ENCODE measurements around the gene UBE2Q1. TPM values are rescaled to one million over a fixed set of nuclear protein-coding genes. Genes with fewer than 3 reads are reported as not detected.

Gene UBE2Q1
- total and polyA plus RNA-seq, 2 experiments from 2014 or later = 15.5 to 33.0 TPM

GRCh38 chr1:154598871-154599635 lies 40.6 kb upstream of the UBE2Q1 start (continued):
- TF ChIP-seq CTCF (conservative IDR thresholded peaks at IDR 0.05; ENCODE audit: low read depth in 2 of 2) (no peak), ZNF114 (CRISPR knock-in tag; IDR thresholded peaks at IDR 0.05) (no peak), STAT1 (IDR thresholded peaks at IDR 0.05; ENCODE audit: unreplicated experiment) (no peak), POLR2AphosphoS5 (IDR thresholded peaks at IDR 0.05; ENCODE audit: low read depth) (no peak)

- H3K4me3 Mint-ChIP-seq = no peak overlapping the region
- Histone ChIP-seq H3K27ac (ENCODE audit: low read depth) (no peak overlapping the region), H3K9me2 (ENCODE audit: insufficient read depth) (no peaks in the 10 kb centered on the region), H3K36me3 (ENCODE audit: insufficient read depth) (peaks cover 76% of the 10 kb centered on the region), H4K20me1 (replicated peaks; ENCODE audit: insufficient read depth) (peaks cover 48% of the 10 kb centered on the region), H3K27me3 (ENCODE audit: insufficient read depth) (no peaks in the 10 kb centered on the region), H2AFZ (no peak overlapping the region), H3K4me1 (ENCODE audit: insufficient read depth) (no peaks in the 10 kb centered on the region), H3K4me3 (no peak overlapping the region), H3K79me2 (replicated peaks; ENCODE audit: insufficient read depth) (peaks cover 22% of the 10 kb centered on the region), H3F3A (replicated peaks; ENCODE audit: low read depth) (no peaks in the 10 kb centered on the region), H3K4me2 (no peak overlapping the region)
- no peak overlapping the region for H3K27ac Mint-ChIP-seq
- DNase-seq (ENCODE audit: low spot score) (no peak), ATAC-seq (no peak)
- no peaks in the 10 kb centered on the region for H3K4me1 Mint-ChIP-seq
- H3K27me3 Mint-ChIP-seq (ENCODE audit: insufficient read depth, low read depth, poor library complexity) = peaks cover 2% of the 10 kb centered on the region
- no peaks in the 10 kb centered on the region for H3K9me3 Mint-ChIP-seq
- H3K36me3 Mint-ChIP-seq (ENCODE audit: low read depth) = peaks cover 88% of the 10 kb centered on the region
- no peak for TF ChIP-seq STAT1 (IDR thresholded peaks at IDR 0.05; ENCODE audit: unreplicated experiment)
- TF ChIP-seq CTCF (conservative IDR thresholded peaks at IDR 0.05; ENCODE audit: low read depth in 2 of 2) = no peak
- no peak for TF ChIP-seq EZH2 (IDR thresholded peaks at IDR 0.05; ENCODE audit: low read depth, unreplicated experiment)
- TF ChIP-seq, protein P1, sequence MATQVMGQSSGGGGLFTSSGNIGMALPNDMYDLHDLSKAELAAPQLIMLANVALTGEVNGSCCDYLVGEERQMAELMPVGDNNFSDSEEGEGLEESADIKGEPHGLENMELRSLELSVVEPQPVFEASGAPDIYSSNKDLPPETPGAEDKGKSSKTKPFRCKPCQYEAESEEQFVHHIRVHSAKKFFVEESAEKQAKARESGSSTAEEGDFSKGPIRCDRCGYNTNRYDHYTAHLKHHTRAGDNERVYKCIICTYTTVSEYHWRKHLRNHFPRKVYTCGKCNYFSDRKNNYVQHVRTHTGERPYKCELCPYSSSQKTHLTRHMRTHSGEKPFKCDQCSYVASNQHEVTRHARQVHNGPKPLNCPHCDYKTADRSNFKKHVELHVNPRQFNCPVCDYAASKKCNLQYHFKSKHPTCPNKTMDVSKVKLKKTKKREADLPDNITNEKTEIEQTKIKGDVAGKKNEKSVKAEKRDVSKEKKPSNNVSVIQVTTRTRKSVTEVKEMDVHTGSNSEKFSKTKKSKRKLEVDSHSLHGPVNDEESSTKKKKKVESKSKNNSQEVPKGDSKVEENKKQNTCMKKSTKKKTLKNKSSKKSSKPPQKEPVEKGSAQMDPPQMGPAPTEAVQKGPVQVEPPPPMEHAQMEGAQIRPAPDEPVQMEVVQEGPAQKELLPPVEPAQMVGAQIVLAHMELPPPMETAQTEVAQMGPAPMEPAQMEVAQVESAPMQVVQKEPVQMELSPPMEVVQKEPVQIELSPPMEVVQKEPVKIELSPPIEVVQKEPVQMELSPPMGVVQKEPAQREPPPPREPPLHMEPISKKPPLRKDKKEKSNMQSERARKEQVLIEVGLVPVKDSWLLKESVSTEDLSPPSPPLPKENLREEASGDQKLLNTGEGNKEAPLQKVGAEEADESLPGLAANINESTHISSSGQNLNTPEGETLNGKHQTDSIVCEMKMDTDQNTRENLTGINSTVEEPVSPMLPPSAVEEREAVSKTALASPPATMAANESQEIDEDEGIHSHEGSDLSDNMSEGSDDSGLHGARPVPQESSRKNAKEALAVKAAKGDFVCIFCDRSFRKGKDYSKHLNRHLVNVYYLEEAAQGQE (IDR thresholded peaks at IDR 0.05; ENCODE audit: unreplicated experiment) = no peak
- TF ChIP-seq, protein P2, sequence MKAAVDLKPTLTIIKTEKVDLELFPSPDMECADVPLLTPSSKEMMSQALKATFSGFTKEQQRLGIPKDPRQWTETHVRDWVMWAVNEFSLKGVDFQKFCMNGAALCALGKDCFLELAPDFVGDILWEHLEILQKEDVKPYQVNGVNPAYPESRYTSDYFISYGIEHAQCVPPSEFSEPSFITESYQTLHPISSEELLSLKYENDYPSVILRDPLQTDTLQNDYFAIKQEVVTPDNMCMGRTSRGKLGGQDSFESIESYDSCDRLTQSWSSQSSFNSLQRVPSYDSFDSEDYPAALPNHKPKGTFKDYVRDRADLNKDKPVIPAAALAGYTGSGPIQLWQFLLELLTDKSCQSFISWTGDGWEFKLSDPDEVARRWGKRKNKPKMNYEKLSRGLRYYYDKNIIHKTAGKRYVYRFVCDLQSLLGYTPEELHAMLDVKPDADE (IDR thresholded peaks at IDR 0.05) = no peak
- TF ChIP-seq JUNB (IDR thresholded peaks at IDR 0.05; ENCODE audit: unreplicated experiment) = no peak
- TF ChIP-seq EZH2phosphoT487 (IDR thresholded peaks at IDR 0.05; ENCODE audit: unreplicated experiment) = no peak
- no peak for TF ChIP-seq ZNF331 (CRISPR knock-in tag; IDR thresholded peaks at IDR 0.05; ENCODE audit: low read depth)
- no peak for TF ChIP-seq NANOG (IDR thresholded peaks at IDR 0.05; ENCODE audit: borderline replicate concordance)
- no peak for TF ChIP-seq CREB1 (CRISPR knock-in tag; IDR thresholded peaks at IDR 0.05; ENCODE audit: low read depth)
- TF ChIP-seq POLR2AphosphoS5 (IDR thresholded peaks at IDR 0.05; ENCODE audit: low read depth) = no peak
Observed at GRCh38 chr1:154595621-154596020, 37.2 kb upstream of the UBE2Q1 start.

Measured in GM23338 (cell line).